ENCODE data around the gene ZNF74. TPM values are rescaled to one million over a fixed set of nuclear protein-coding genes. Genes with fewer than 3 reads are reported as not detected.

Gene ZNF74
- total RNA-seq, 4 donors from 2014 or later, result 2.8 to 7.2 (median 3.5) TPM

GRCh38 chr22:20406686-20407408 lies 12.9 kb downstream of the ZNF74 start:
- TF ChIP-seq CTCF (IDR thresholded peaks at IDR 0.05; ENCODE audit: low read depth), result no peak

DNA sequence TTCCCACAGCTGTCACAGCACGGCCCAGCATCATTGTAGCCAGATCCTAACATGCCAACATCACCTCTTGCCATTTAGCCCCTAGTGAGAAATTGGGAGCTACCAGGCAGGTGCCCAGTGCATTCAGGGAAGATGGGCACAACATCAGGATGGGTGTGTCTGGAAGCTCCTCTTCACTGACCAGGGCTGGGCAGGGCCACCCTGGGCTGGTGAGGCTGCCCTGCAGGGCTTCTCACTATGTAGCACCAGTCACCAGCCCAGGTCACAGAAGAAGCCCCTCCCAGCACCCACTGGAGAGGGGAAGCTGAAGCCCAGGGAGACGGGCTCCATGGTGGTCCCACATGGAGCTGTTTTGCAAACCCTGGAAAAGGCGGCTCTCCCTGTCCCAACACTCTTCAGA lies 13.9 kb downstream of the ZNF74 start:
- no peak for TF ChIP-seq CTCF (IDR thresholded peaks at IDR 0.05; ENCODE audit: low read depth)

DNA sequence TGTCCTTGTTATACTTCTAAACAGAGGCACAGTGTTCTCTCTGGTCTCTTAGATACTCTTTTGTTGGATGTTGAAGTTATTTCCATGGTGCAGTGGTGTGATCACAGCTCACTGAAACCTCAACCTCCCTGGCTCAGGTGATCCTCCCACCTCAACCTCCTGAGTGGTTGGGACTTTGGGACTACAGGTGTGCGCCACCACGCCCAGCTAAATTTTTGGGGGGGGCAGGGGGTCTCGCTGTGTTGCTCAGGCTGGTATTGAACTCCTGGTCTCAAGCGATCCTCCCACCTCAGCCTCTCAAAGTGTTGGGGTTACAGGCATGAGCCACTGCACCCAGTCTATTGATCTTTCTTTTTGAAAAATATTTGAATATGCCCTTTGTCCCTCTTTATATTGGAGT lies 14.9 kb downstream of the ZNF74 start:
- no peak for TF ChIP-seq CTCF (IDR thresholded peaks at IDR 0.05; ENCODE audit: low read depth)

DNA sequence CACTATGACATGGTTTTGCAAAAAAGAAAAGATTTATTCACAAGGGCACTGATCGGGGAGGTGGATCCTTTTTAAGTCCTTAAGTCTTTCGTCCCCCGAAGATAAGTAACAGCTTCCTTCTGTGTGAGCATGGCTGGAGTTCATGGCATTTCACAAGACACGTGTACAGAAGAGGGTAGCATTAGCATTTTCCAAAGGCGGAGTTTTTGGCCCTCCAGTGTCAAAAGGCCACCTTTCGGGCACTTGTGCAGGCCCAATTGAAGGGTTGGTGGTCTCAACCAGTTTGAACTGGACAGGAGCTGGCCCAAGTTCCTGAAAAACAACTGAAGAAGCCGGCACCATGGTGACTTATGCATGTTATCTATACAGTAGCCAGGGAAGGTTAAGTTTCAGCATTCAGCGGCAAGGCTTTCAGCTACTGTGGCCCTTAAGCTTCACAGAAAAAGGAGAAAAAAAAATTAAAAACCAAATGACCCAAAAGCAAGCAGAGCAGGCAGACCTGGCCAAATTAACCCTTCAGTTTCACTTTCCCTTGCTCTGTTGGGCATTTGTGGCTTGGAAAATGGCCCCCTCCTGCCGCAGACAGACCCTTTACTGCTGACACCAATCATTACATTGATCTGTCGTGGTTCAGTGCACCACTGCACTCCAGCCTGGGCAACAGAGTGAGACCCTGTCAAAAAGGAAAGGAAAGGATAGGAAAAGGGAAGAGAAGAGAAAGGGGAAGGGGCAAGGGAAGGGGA lies 18.7 kb downstream of the ZNF74 start:
- no peak for TF ChIP-seq CTCF (IDR thresholded peaks at IDR 0.05; ENCODE audit: low read depth)

DNA sequence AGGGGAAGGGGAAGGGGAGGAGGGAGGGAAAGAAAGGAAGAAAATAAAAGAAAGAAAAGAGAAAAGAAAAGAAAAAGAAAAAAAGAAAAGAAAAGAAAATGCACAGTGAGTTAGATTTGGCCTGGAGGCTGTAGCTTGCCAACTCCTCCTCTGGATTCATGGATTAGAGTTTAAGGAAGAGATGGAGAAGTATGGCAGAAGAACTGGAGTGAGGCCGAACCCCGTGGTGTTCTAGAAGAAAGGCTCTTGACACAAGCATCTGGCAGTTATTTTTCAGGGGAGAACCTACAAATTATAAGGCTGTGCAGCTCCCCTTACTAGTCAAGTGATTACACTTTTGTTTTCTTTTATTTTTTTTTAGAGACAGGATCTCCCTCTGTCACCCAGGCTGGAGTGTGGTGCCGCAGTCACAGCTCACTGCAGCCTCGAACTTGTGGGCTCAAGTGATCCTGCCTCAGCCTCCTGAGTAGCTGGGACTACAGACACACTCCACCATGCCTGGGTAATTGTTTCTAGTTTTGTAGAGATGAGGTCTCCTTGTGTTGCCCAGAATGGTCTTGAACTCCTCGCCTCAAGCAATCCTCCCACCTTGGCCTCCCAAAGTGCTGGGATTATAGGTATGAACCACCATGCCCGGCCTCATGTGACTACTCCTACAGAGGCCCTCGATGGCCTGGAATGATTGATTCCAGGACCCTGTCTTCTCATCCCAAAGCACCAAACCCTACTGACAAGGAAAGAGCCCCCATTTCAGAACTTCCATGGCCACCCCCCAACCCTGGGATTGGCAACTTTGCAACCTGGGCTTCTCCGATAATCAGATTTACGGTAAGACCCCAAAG lies 19.5 kb downstream of the ZNF74 start:
- no peak for TF ChIP-seq CTCF (IDR thresholded peaks at IDR 0.05; ENCODE audit: low read depth)

GRCh38 chr22:20414059-20414440 lies 20.1 kb downstream of the ZNF74 start:
- TF ChIP-seq CTCF (IDR thresholded peaks at IDR 0.05; ENCODE audit: low read depth), result no peak

DNA sequence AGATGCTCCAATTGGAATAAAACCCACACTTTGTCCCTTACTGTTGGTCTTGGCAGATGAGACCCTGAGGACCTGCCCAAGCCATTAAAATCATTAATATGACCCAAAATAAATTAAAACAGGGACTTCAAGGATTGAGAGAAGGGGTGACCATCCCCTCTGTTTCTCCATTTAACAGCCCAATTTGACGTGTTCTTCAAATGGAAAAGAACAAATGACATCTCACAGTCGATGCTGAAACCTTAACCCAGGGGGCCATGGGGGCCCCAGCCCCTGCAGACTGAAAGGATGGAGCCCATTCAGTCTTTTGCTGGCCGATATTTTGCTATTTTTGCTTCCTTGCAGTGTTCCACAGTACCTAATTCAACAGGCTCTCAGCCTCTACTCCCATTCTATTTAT lies 20.5 kb downstream of the ZNF74 start:
- TF ChIP-seq CTCF (IDR thresholded peaks at IDR 0.05; ENCODE audit: low read depth), result no peak

Data from subcutaneous adipose tissue (tissue), 4 donors.